DND-41 (cell line): ENCODE data around the gene BICC1.

ENCODE experiments used
- ATAC-seq: fragments of 200-7000 bp; cut with Tn5 transposase; 3 replicates; pipeline ENCODE4 v1.9.1; 2021; ENCODE audit warnings: low read depth; ENCODE audit not compliant: insufficient read depth
- DNase-seq: peaks from one replicate; pipeline ENCODE4 v3.0.0-alpha.2; 2020
- H2AFZ ChIP-seq: 2 replicates; pipeline ENCODE4 v1.6.0; 2012; ENCODE audit warnings: low read depth, low read length
- H3K27ac ChIP-seq: 2 replicates; pipeline ENCODE4 v1.5.1; 2012; ENCODE audit warnings: low read length, inconsistent platforms
- H3K27me3 ChIP-seq: fragments of 200-600 bp; sonication (generic); 2 replicates; pipeline ENCODE4 v1.6.0; 2012; ENCODE audit warnings: low read length, mild to moderate bottlenecking, inconsistent platforms; ENCODE audit not compliant: insufficient read depth, poor library complexity
- H3K36me3 ChIP-seq: 2 replicates; pipeline ENCODE4 v1.5.1; 2012; ENCODE audit warnings: low read length, inconsistent platforms; ENCODE audit not compliant: insufficient read depth
- H3K4me1 ChIP-seq: 2 replicates; pipeline ENCODE4 v1.5.1; 2012; ENCODE audit warnings: mild to moderate bottlenecking, low read length; ENCODE audit not compliant: insufficient read depth
- H3K4me2 ChIP-seq: 2 replicates; pipeline ENCODE4 v1.6.0; 2012; ENCODE audit warnings: mild to moderate bottlenecking, moderate library complexity, low read length, inconsistent platforms; ENCODE audit not compliant: insufficient read depth
- H3K4me3 ChIP-seq, 2 experiments: fragments of 200-600 bp in 1 of 2; shearing (Covaris generic) in 1 of 2; 2 replicates each; pipeline ENCODE4 v1.5.1; 2012 to 2016; ENCODE audit warnings: inconsistent platforms in 2 of 2, low read length in 2 of 2, mild to moderate bottlenecking in 2 of 2, low read depth in 1 of 2, moderate library complexity in 1 of 2
- H3K79me2 ChIP-seq: 2 replicates; pipeline ENCODE4 v1.6.0; 2012; ENCODE audit warnings: low read length, inconsistent platforms; ENCODE audit not compliant: insufficient read depth
- H3K9ac ChIP-seq: 2 replicates; pipeline ENCODE4 v1.6.0; 2012; ENCODE audit warnings: low read depth, mild to moderate bottlenecking, inconsistent platforms, low read length, moderate library complexity
- H3K9me3 ChIP-seq: 2 replicates; pipeline ENCODE4 v1.5.1; 2012; ENCODE audit warnings: low read length, moderate library complexity, mild to moderate bottlenecking, inconsistent platforms; ENCODE audit not compliant: insufficient read depth, severe bottlenecking
- H4K20me1 ChIP-seq: 2 replicates; pipeline ENCODE4 v1.6.0; 2012; ENCODE audit warnings: low read length; ENCODE audit not compliant: insufficient read depth
- EZH2 ChIP-seq: IDR thresholded peaks from 3 replicates; pipeline ENCODE4 v1.6.1; 2012; ENCODE audit warnings: borderline replicate concordance, low read depth, mild to moderate bottlenecking, moderate library complexity, low read length, inconsistent platforms; ENCODE audit not compliant: severe bottlenecking
- TF ChIP-seq, protein P1 (sequence below): IDR thresholded peaks from 2 replicates; pipeline ENCODE4 v1.5.1; 2012; ENCODE audit warnings: borderline replicate concordance, low read length, moderate library complexity, mild to moderate bottlenecking; ENCODE audit not compliant: poor library complexity, severe bottlenecking; ENCODE audit errors: extremely low read depth

Gene BICC1

DNA sequence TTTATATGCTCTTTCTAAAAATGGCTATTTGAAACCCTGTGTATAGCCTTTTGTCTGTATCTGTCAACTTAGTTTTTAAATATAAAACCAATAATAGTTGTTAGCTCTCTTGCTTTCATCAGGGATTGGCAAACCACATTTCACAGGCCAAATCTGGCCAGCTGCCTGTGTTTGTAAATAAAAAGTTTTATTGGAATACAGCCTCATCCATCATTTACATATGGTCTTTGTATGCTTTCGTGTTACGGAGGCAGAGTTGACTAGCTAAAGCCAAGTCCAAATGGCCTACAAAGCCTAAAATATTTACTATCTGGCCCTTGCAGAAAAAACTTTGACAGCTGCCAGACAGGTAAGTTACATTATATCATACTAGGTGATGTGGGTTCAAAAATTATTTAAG is 235.0 kb downstream of the BICC1 start:
- TF ChIP-seq EZH2: no peak
- TF ChIP-seq, protein P1, sequence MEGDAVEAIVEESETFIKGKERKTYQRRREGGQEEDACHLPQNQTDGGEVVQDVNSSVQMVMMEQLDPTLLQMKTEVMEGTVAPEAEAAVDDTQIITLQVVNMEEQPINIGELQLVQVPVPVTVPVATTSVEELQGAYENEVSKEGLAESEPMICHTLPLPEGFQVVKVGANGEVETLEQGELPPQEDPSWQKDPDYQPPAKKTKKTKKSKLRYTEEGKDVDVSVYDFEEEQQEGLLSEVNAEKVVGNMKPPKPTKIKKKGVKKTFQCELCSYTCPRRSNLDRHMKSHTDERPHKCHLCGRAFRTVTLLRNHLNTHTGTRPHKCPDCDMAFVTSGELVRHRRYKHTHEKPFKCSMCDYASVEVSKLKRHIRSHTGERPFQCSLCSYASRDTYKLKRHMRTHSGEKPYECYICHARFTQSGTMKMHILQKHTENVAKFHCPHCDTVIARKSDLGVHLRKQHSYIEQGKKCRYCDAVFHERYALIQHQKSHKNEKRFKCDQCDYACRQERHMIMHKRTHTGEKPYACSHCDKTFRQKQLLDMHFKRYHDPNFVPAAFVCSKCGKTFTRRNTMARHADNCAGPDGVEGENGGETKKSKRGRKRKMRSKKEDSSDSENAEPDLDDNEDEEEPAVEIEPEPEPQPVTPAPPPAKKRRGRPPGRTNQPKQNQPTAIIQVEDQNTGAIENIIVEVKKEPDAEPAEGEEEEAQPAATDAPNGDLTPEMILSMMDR: no peak
- Histone ChIP-seq H3K9me3 (no peaks in the 10 kb centered on the region), H3K4me1 (no peaks in the 10 kb centered on the region), H2AFZ (no peak overlapping the region), H3K4me2 (no peak overlapping the region), H3K4me3 (no peak overlapping the region), H3K27ac (no peak overlapping the region), H4K20me1 (no peaks in the 10 kb centered on the region), H3K9ac (no peak overlapping the region), H3K27me3 (no peaks in the 10 kb centered on the region), H3K36me3 (no peaks in the 10 kb centered on the region), H3K79me2 (no peaks in the 10 kb centered on the region)
- no peak for ATAC-seq
- no peak for DNase-seq

DNA sequence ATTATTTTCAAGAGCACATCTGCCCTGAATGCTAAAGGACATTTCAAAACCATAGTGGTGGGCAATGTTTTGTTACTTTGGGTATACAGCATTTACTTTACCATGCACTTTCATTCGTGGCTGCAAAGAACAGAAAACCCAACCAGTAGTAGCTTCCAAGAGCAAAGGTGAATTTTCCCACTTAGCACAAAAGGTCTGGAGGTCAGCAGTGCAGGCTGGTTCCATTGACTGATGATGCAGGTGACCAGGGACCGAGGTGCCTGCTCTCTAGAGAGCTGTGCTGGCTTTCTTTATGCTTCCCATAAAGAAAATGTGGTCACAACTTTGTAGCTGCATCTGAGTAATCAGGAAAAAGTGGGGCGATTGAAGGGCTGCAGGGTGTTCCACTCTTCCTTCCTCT is 240.0 kb downstream of the BICC1 start:
- DNase-seq (no peak), ATAC-seq (no peak)
- no peak overlapping the region for H3K9ac ChIP-seq
- H3K9me3 ChIP-seq: no peaks in the 10 kb centered on the region
- H3K27me3 ChIP-seq: no peaks in the 10 kb centered on the region
- H3K27ac ChIP-seq: no peak overlapping the region
- H2AFZ ChIP-seq: no peak overlapping the region
- no peak overlapping the region for H3K4me3 ChIP-seq
- H4K20me1 ChIP-seq: no peaks in the 10 kb centered on the region
- TF ChIP-seq, protein P1: no peak
- TF ChIP-seq EZH2: no peak
- no peaks in the 10 kb centered on the region for H3K79me2 ChIP-seq
- H3K36me3 ChIP-seq: no peaks in the 10 kb centered on the region
- no peak overlapping the region for H3K4me2 ChIP-seq
- no peaks in the 10 kb centered on the region for H3K4me1 ChIP-seq

GRCh38 chr10:58753425-58753824 is 240.8 kb downstream of the BICC1 start:
- TF ChIP-seq EZH2: no peak
- TF ChIP-seq, protein P1: no peak
- H3K36me3 ChIP-seq: no peaks in the 10 kb centered on the region
- no peaks in the 10 kb centered on the region for H4K20me1 ChIP-seq
- no peaks in the 10 kb centered on the region for H3K27me3 ChIP-seq
- no peak overlapping the region for H3K4me3 ChIP-seq
- H3K27ac ChIP-seq: no peak overlapping the region
- no peaks in the 10 kb centered on the region for H3K79me2 ChIP-seq
- no peaks in the 10 kb centered on the region for H3K9me3 ChIP-seq
- no peak for DNase-seq
- H3K9ac ChIP-seq: no peak overlapping the region
- no peak for ATAC-seq
- no peaks in the 10 kb centered on the region for H3K4me1 ChIP-seq
- no peak overlapping the region for H2AFZ ChIP-seq
- no peak overlapping the region for H3K4me2 ChIP-seq
